Omental fat pad (tissue), 4 donors: ENCODE measurements around the gene MX2. TPM values are rescaled to one million over a fixed set of nuclear protein-coding genes. Genes with fewer than 3 reads are reported as not detected.

Experiments used
- ATAC-seq: fragments of 150-250 bp; one replicate; pipeline ENCODE4 v1.9.1; 2016; ENCODE audit warnings: mild to moderate bottlenecking, moderate library complexity; ENCODE audit not compliant: low FRiP score
- DNase-seq: peaks from one replicate; pipeline ENCODE4 v3.0.0-alpha.2; 2019; ENCODE audit warnings: low spot score
- CTCF ChIP-seq, 3 donors: fragments of 450-650 bp; IDR thresholded peaks; one replicate each; pipeline ENCODE4 v1.5.1; 2016 to 2017; ENCODE audit warnings: antibody characterized with exemption in 3 of 3, mild to moderate bottlenecking in 3 of 3, moderate library complexity in 2 of 3
- total RNA-seq, 4 donors: library from RNA; depleted of rRNA; stranded (reverse); fragments of >200 nt; gene quantifications; one replicate each; pipeline ENCODE4 v1.1.0, GENCODE V29; 2016

The MX2 gene
- total RNA-seq, 4 donors from 2014 or later = 11.9 to 39.6 (median 28.7) TPM

DNA sequence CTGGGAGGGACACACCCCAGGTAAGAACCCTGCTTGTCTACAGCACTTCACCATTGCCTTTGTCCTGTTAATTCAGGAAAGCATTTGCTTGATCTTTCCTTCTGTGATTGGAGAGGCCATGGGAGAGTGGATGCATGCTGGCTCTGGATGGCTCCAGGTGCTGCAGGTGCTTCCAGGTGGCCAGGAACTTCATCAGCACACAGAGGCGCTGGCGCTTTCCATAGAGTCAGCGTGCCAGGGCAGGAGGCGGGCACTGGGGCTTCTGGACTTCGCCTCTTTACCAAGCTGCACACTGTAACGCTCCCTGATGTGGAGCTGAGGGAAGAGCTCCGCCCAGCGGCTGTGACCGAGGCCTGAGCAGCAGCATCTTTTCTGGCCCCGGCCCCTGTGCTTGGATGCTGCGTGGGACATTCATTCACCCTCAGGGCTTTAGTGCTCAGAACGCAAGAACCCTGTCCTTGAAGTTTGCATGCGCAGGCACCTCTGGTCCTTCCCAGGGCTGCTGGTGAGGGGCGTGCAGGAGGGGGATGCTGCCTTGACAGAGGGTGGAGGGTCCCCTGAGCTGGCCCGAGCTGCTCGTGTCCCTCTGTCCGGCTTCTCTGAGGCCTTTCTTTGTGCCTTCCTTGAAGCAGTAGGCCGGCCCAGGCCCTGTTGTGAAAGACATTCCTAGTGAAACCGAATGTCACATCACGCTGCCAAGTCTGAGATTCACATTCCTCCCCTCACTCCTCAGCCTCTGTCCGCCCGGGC, 1.6 kb upstream of the MX2 start:
- TF ChIP-seq CTCF (IDR thresholded peaks at IDR 0.05) = no peak
- no peak for ATAC-seq
- DNase-seq = no peak

DNA sequence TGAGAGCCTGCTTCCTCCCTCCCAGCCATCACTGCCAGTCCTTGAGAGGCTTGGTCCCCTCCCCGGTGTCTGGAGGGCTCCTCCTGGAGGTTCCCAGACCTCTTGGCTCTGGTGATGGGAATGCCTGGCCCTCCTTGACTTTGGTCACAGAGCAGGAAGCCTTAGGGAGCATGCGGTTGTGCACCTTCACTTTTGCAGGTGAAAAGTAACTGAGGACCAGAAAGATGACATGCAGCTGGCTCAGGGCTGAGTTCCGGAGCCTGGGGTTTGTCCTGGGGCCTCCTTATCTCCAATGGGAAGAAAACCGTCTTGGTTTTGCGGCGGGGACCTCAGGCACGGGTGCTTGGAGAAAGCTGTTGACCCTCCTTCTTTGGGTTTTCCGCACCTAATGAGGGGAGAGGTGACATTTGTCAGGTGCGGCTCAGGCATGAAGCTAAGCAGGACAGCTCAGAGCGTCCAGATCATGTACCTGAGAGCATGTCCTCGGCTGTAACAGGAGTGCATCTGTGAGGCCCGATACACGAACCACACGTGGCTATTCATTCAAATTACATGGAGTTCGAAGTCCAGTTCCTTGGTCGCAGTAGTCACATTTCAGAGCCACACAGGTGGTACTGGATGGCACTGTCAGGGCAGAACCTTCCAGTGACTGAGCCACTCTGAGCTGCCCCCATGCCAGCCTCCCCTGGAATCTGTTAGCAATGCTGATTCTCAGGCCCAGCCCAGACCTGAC, 608 bp upstream of the MX2 start:
- DNase-seq (no peak), ATAC-seq (no peak)
- TF ChIP-seq CTCF (IDR thresholded peaks at IDR 0.05) = no peak

DNA sequence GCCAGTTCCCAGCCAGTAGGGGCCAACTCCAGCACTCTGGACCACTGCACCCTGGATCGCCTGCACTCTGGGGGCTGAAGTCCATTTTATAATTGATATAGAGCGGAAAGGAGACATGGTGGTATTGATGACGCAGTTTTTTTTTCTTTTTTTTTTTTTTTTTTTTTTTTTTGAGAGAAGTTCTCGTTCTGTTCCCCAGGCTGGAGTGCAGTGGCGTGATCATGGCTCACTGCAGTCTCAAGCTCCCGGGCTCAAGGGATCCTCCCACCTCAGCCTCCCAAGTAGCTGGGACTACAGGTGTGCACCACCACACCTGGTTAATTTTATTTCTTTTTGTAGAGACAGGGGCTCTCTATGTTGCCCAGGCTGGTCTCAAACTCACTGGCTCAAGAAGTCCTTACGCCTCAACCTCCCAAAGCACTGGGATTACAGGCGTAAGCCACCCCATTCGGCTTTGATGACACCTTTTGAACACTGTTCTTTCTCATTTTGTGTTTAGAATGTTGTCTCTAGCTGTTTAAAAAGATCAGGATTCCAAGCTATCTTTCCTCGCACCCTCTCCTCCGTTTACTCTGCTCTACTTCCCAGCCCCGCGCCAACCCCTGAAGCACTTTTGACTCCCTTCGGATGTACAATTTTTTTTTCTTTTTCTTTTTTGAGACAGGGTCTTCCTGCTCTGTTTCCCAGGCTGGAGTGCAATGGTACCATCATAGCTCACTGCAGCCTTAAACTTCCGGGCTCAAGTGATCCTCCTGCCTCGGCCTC, 960 bp downstream of the MX2 start:
- ATAC-seq (no peak), DNase-seq (no peak)
- TF ChIP-seq CTCF (IDR thresholded peaks at IDR 0.05) = no peak

- ATAC-seq = no peak
- no peak for TF ChIP-seq CTCF (IDR thresholded peaks at IDR 0.05)
- DNase-seq = no peak
Measured at GRCh38 chr21:41363370-41364270, 1.8 kb downstream of the MX2 start.

DNA sequence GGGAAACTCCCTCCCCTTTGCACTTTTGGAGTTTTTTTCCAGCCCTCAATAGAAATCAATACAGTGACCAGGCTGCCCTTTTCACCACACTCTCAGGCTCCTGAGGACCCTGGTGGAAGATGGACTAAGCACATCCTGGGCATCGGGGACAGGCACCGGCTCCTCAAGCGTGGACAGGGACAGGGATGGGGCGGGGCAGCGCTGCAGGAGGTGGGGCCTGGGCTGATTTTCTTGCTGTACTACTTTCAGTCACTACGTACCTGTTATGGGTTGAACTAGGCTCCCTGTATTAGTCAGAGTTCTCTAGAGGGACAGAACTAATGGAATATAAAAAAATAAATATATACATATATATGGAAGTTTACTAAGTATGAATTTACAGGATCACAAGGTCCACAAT, 2.5 kb downstream of the MX2 start:
- TF ChIP-seq CTCF (IDR thresholded peaks at IDR 0.05) = no peak
- no peak for DNase-seq
- no peak for ATAC-seq

DNA sequence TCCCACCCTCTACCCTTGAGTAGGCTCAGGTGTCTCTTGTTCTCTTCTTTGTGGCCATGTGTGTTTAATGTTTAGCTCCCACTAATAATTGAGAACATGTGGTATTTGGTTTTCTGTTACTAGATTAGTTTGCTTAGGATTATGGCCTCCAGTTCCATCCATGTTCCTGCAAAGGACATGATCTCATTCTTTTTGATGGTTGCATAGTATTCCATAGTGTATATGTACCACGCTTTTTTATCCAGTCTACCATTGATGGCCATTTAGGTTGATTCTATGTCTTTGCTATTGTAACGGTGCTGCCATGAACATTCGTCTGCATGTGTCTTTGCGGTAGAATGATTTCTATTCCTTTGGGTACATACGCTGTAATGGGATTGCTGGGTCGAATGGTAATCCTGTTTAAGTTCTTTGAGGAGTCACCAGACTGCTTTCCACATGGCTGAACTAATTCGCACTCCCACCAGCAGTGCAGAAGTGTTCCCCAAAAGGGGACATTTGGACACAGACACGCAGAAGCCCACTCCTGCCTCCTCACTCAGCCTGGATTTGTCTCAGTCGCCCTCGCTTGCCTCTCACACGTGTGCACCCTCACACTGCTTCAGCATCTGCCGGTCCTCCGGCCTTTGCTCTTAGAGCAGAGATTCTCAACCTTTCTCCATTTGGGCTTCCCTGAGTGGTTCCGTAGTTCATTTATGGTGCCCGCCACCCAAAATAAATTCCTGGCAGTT, 3.7 kb downstream of the MX2 start:
- no peak for TF ChIP-seq CTCF (IDR thresholded peaks at IDR 0.05)
- DNase-seq (no peak), ATAC-seq (no peak)
